Mucosa of descending colon (tissue), 3 donors: Measurements from ENCODE around the gene HDAC11. TPM values are rescaled to one million over a fixed set of nuclear protein-coding genes. Genes with fewer than 3 reads are reported as not detected.

Experiments
- ATAC-seq: fragments of 200-7000 bp; cut with Tn5 transposase; one replicate; pipeline ENCODE4 v1.9.1; 2020; ENCODE audit warnings: mild to moderate bottlenecking, moderate library complexity
- DNase-seq, 3 donors: peaks; one replicate each; pipeline ENCODE4 v3.0.0-alpha.2; 2020
- H3K36me3 ChIP-seq: fragments of 200-600 bp; one replicate; pipeline ENCODE4 v1.8.0; 2021; ENCODE audit warnings: low read depth, mild to moderate bottlenecking
- H3K4me1 ChIP-seq: fragments of 200-600 bp; one replicate; pipeline ENCODE4 v1.8.0; 2021; ENCODE audit warnings: low read depth, mild to moderate bottlenecking
- H3K4me3 ChIP-seq: fragments of 200-600 bp; one replicate; pipeline ENCODE4 v1.8.0; 2021; ENCODE audit warnings: mild to moderate bottlenecking
- H3K9me3 ChIP-seq: fragments of 200-600 bp; one replicate; pipeline ENCODE4 v1.8.0; 2021; ENCODE audit warnings: mild to moderate bottlenecking
- intact Hi-C, 2 donors: fragments of 100-400 bp; cut with DNase I in 1 of 2; cut with micrococcal nuclease in 1 of 2; formaldehyde crosslinking; loops; one replicate each; pipeline versions ENCODE4 v1.11.0 to v1.11.1; 2022; cut with DNase I, micrococcal nuclease
- total RNA-seq, 3 donors: library from RNA; stranded (reverse); fragmentation: NEBNext Ultra II Directional in 2 of 3; extraction: Animal tissue kit (Norgen Biotek cat#: 25700) in 2 of 3; gene quantifications; one replicate each; pipeline versions ENCODE4 v1.2.1 to v1.2.4, GENCODE V29; 2021 to 2023
- TF ChIP-seq, protein P1 (sequence below): fragments of 200-600 bp; IDR thresholded peaks from one replicate; pipeline ENCODE4 v1.8.0; 2022; ENCODE audit warnings: antibody characterized with exemption, mild to moderate bottlenecking
- donor health status: DM: no; HTN: no; CAD: no; lungs with moderate emphysema.
- donor health status: DM: no; HTN: no; CAD: no.
- donor health status: DM: no; HTN: yes; CAD: no.

HDAC11 gene
- total RNA-seq, 3 donors from 2014 or later, result 23.0 to 28.7 (median 25.3) TPM

DNA sequence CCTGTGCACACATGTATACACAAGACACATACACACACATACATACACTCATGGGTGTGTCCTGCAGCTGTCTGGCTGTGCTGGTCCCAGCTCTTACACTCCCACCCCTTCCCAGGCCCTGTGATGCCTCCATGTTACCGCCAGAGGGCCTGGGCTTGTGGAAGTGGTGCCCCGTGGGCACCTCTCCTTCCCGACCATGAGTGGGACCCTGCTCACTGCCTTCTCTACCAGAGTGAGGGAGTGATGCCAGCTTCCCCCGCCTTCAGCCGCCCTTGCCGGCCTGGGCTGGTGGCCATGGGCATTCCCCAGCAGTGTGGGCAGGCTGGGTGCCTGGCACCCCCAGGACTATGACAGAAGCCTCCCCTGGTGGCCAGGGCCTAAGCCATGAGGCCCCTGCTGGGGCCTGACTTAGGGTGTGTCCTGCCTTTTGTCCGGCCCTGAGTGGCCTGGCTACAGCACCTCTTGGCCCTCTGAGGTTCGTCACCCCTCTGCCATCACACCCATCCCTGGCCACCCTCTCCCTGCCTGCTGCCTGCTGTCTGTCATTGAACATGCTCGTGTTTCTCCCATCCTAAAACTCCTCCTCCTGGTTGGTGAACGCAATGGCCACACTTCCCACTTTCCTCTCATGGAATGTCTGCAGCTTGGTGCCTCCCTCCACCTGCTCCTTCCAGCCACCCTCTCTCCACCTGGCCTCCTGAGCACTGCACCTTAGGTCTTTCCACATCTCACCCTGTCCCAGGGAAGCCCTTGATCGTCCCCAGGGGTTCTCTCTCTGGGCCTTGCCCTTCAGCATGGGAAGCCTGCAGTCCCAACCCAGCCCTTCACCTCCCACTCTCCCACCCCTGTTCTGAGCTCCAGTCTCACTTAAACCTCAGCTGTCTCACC is 14.6 kb downstream of the HDAC11 start:
- intact Hi-C loops, result loop anchor here (5.0 kb wide), 2 partner anchors 153 to 163 kb away; no protein-coding TSS in a partner anchor
- TF ChIP-seq, protein P1, sequence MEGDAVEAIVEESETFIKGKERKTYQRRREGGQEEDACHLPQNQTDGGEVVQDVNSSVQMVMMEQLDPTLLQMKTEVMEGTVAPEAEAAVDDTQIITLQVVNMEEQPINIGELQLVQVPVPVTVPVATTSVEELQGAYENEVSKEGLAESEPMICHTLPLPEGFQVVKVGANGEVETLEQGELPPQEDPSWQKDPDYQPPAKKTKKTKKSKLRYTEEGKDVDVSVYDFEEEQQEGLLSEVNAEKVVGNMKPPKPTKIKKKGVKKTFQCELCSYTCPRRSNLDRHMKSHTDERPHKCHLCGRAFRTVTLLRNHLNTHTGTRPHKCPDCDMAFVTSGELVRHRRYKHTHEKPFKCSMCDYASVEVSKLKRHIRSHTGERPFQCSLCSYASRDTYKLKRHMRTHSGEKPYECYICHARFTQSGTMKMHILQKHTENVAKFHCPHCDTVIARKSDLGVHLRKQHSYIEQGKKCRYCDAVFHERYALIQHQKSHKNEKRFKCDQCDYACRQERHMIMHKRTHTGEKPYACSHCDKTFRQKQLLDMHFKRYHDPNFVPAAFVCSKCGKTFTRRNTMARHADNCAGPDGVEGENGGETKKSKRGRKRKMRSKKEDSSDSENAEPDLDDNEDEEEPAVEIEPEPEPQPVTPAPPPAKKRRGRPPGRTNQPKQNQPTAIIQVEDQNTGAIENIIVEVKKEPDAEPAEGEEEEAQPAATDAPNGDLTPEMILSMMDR, result no peak
- Histone ChIP-seq H3K4me1 (no peaks in the 10 kb centered on the region), H3K9me3 (no peaks in the 10 kb centered on the region), H3K4me3 (no peak overlapping the region), H3K36me3 (no peaks in the 10 kb centered on the region)
- peak in 2 of 3 donors; percentile 16 to 38 for DNase-seq
- ATAC-seq, result peak; percentile 6

DNA sequence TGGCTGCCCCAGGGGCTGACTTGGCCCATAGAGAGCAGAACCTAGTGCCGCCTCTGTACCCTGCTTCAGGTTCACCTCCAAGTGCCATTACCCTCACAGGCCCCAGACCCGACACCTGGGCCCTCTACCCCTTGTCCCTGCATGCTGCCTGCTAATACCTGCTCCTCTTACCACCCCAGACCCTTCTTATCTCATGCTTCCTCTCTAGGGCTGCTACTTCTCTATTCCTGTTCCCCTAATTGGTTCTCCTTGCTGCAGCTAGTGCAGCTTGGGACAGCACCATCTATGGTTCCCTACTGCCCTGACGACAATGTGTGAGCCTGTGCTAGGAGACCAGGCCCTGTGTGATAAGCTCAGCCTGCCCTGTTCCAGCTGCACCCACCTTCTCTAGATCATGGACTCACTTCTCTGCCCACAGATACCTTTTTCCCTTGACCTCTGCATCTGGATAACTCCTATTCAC is 15.3 kb downstream of the HDAC11 start:
- Histone ChIP-seq H3K4me1 (no peaks in the 10 kb centered on the region), H3K9me3 (no peaks in the 10 kb centered on the region), H3K4me3 (no peak overlapping the region), H3K36me3 (no peaks in the 10 kb centered on the region)
- intact Hi-C loops, result loop anchor here (5.0 kb wide), 2 partner anchors 152 to 162 kb away; no protein-coding TSS in a partner anchor
- ATAC-seq (no peak), DNase-seq (peak in 1 of 3 donors; percentile 5)
- TF ChIP-seq, protein P1, result no peak

DNA sequence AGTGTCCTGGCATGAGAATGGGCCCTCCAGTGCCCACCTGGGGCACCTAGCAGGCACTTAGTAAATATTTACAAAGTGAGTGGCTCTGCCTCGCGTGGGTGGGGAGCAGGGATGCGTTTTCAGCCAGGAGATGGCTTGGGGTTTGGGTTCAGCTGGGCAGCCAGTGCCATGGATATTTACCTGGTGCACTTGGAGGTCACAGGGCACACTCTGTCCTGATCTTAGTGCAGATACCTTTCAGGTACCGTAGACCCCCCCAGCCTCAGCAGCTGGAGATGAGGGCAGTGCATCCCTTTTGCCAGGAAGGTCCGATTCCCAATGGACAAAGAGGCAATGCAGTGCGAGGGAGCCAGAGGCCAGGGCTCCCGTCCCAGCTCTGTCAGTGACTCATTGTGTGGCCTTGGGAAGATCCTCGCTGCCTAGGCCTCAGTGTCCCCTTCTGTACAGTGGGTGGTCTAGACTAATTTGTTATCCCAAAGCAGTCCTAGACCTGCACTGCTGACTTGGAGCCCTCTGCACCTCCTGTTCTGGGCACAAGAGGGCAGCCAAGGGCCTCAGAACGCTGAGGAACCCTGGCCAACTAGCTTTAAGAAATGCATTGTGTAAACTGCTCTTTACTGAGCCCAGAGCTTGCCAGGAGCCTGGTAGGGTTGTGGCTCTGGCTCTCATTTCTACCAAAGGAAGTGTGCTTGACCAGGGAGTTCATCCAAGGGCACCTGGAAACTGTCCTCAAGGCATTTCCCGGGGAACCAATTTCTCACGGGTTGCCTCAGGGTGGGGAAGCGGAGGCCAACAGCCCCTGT is 16.0 kb downstream of the HDAC11 start:
- H3K36me3 ChIP-seq, result no peaks in the 10 kb centered on the region
- peak; percentile 92 for ATAC-seq
- intact Hi-C loops, result loop anchor here (5.0 kb wide), 2 partner anchors 151 to 161 kb away; no protein-coding TSS in a partner anchor

DNA sequence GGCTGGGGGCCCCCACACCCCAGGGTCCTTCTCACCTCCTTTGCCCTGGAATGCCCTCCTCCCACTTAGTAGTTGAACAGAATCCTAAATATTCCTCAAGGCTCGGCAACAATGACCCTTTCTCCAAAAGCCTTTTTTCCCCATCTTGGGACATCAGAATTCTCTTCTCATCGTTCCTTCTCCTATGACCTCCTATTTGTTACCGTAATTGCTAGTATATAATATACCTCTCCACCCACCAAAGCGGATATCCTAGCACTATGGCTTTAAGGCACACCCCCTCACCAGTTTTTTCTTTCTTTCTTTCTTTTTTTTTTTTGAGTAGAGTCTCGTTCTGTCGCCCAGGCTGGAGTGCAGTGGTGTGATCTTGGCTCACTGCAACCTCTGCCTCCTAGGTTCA is 16.8 kb downstream of the HDAC11 start:
- H3K4me1 ChIP-seq, result no peaks in the 10 kb centered on the region
- no peak overlapping the region for H3K4me3 ChIP-seq
- TF ChIP-seq, protein P1, result no peak
- DNase-seq (no peak), ATAC-seq (no peak)
- intact Hi-C loops, result loop anchor here (5.0 kb wide), 2 partner anchors 150 to 160 kb away; no protein-coding TSS in a partner anchor
- no peaks in the 10 kb centered on the region for H3K36me3 ChIP-seq
- H3K9me3 ChIP-seq, result no peaks in the 10 kb centered on the region

More for the DNA sequence above, 16.0 kb downstream of the HDAC11 start:
- no peaks in the 10 kb centered on the region for H3K4me1 ChIP-seq
- TF ChIP-seq, protein P1, result peak; percentile 92
- peak; percentile 64 to 81 (median 80) for DNase-seq
- H3K9me3 ChIP-seq, result no peaks in the 10 kb centered on the region
- H3K4me3 ChIP-seq, result no peak overlapping the region

DNA sequence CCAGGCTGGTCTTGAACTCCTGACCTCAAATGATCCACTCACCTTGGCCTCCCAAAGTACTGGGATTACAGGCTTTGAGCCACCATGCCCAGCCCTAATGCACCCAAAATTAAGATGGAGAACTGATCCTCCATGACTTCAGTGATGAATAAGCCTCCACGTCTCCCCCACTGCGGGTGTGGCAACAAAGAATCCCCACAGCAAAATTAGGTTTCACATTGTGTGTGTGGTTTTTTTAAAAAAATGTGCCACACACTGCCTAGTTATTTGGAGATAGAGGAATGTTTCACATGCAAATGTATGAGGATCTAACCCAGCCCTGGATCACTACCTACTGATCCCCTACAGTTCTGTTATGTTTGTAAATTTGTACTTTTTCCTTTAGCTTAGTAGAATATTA is 17.3 kb downstream of the HDAC11 start:
- H3K4me3 ChIP-seq, result no peak overlapping the region
- TF ChIP-seq, protein P1, result no peak
- H3K9me3 ChIP-seq, result no peaks in the 10 kb centered on the region
- H3K4me1 ChIP-seq, result no peaks in the 10 kb centered on the region
- ATAC-seq (no peak), DNase-seq (no peak)
- intact Hi-C loops, result loop anchor here (5.0 kb wide), 2 partner anchors 150 to 160 kb away; no protein-coding TSS in a partner anchor
- H3K36me3 ChIP-seq, result no peaks in the 10 kb centered on the region
